IMR-90 (cell line): ENCODE results near the gene AAGAB. TPM values are rescaled to one million over a fixed set of nuclear protein-coding genes. Genes with fewer than 3 reads are reported as not detected.

ENCODE experiments used
- ATAC-seq: fragments of 200-7000 bp; cut with Tn5 transposase; 2 replicates; pipeline ENCODE4 v1.9.1; 2020; ENCODE audit warnings: low read depth, mild to moderate bottlenecking, moderate library complexity
- BruUV-seq: library from RNA; stranded (reverse); fragments of 400-500 nt; replicated peaks from 2 replicates; lab custom pipeline; 2021; lab: Mats Ljungman, UMichigan
- CTCF ChIA-PET: fragments of 300-600 bp; formaldehyde crosslinking; extraction: SDS; loops from one replicate; lab custom pipeline; 2021; ENCODE audit warnings: antibody characterized with exemption; lab: Yijun Ruan, JAX
- POLR2A ChIA-PET: fragments of 300-600 bp; sonication (Branson Sonifier 250); formaldehyde crosslinking; loops from one replicate; lab custom pipeline; 2022; ENCODE audit warnings: antibody characterized with exemption; ENCODE audit not compliant: unreplicated experiment; lab: Charles Lee
- DNase-seq: peaks from one replicate; pipeline ENCODE4 v3.0.0; 2013
- H2AFZ ChIP-seq: replicated peaks from 2 replicates; pipeline ENCODE3; 2013; ENCODE audit warnings: low read length, mild to moderate bottlenecking; ENCODE audit not compliant: poor library complexity
- H2AK5ac ChIP-seq: 2 replicates; pipeline ENCODE4 v1.6.1; 2013; ENCODE audit warnings: low read depth, low read length, inconsistent platforms
- H2AK9ac ChIP-seq: replicated peaks from 2 replicates; pipeline ENCODE3; 2013; ENCODE audit warnings: mild to moderate bottlenecking, low read depth, low read length, moderate library complexity; ENCODE audit not compliant: poor library complexity
- H2BK120ac ChIP-seq: 2 replicates; pipeline ENCODE4 v1.6.1; 2013; ENCODE audit warnings: low read depth, low read length, inconsistent platforms
- H2BK15ac ChIP-seq: 3 replicates; pipeline ENCODE4 v1.6.1; 2013; ENCODE audit warnings: low read depth, low read length, inconsistent platforms
- H2BK20ac ChIP-seq: 2 replicates; pipeline ENCODE4 v1.6.1; 2013; ENCODE audit warnings: low read depth, mild to moderate bottlenecking, inconsistent platforms, low read length, moderate library complexity
- H2BK5ac ChIP-seq: 2 replicates; pipeline ENCODE4 v1.6.1; 2013; ENCODE audit warnings: mild to moderate bottlenecking, low read depth, low read length, inconsistent platforms; ENCODE audit not compliant: poor library complexity, severe bottlenecking
- H3K14ac ChIP-seq: replicated peaks from 2 replicates; pipeline ENCODE4 v1.6.1; 2013; ENCODE audit warnings: low read depth, low read length, inconsistent platforms
- H3K18ac ChIP-seq: 2 replicates; pipeline ENCODE4 v1.6.1; 2013; ENCODE audit warnings: low read depth, low read length, control low read depth
- H3K23ac ChIP-seq: 2 replicates; pipeline ENCODE4 v1.6.1; 2013; ENCODE audit warnings: low read depth, low read length, inconsistent platforms
- H3K27ac ChIP-seq: 2 replicates; pipeline ENCODE4 v1.5.1; 2013; ENCODE audit warnings: mild to moderate bottlenecking, control low read depth, low read length; ENCODE audit not compliant: insufficient read depth
- H3K27me3 ChIP-seq: 2 replicates; pipeline ENCODE4 v1.6.1; 2013; ENCODE audit warnings: low read length; ENCODE audit not compliant: control insufficient read depth, insufficient read depth
- H3K36me3 ChIP-seq: 2 replicates; pipeline ENCODE4 v1.6.1; 2013; ENCODE audit warnings: low read length, mixed read lengths; ENCODE audit not compliant: control insufficient read depth, insufficient read depth
- H3K4ac ChIP-seq: 2 replicates; pipeline ENCODE4 v1.6.1; 2013; ENCODE audit warnings: low read depth, low read length, inconsistent platforms
- H3K4me1 ChIP-seq: 2 replicates; pipeline ENCODE4 v1.6.1; 2013; ENCODE audit warnings: low read length, mixed read lengths; ENCODE audit not compliant: control insufficient read depth, insufficient read depth
- H3K4me2 ChIP-seq: 2 replicates; pipeline ENCODE4 v1.6.1; 2013; ENCODE audit warnings: low read depth, mild to moderate bottlenecking, control low read depth, low read length, moderate library complexity
- H3K4me3 ChIP-seq: 2 replicates; pipeline ENCODE4 v1.5.1; 2013; ENCODE audit warnings: low read depth, mild to moderate bottlenecking, control low read depth, low read length, moderate library complexity; ENCODE audit not compliant: insufficient read depth
- H3K56ac ChIP-seq: 2 replicates; pipeline ENCODE4 v1.6.1; 2013; ENCODE audit warnings: low read length, inconsistent platforms; ENCODE audit not compliant: insufficient read depth; ENCODE audit errors: extremely low read depth
- H3K79me1 ChIP-seq, 2 experiments: 2 replicates each; pipeline ENCODE4 v1.6.1; 2013; ENCODE audit warnings: low read length in 2 of 2, inconsistent platforms in 1 of 2, low read depth in 1 of 2
- H3K9ac ChIP-seq: 2 replicates; pipeline ENCODE4 v1.6.1; 2013; ENCODE audit warnings: low read depth, low read length, control low read depth
- H3K9me1 ChIP-seq: 2 replicates; pipeline ENCODE4 v1.6.1; 2013; ENCODE audit warnings: low read length, inconsistent platforms; ENCODE audit not compliant: insufficient read depth
- H3K9me3 ChIP-seq: 2 replicates; pipeline ENCODE4 v1.6.1; 2013; ENCODE audit warnings: low read length; ENCODE audit not compliant: control insufficient read depth, insufficient read depth
- H4K20me1 ChIP-seq: 2 replicates; pipeline ENCODE4 v1.6.1; 2013; ENCODE audit warnings: low read length, inconsistent platforms; ENCODE audit not compliant: insufficient read depth
- H4K5ac ChIP-seq: 2 replicates; pipeline ENCODE4 v1.6.1; 2013; ENCODE audit warnings: mild to moderate bottlenecking, low read depth, low read length, control low read depth
- H4K8ac ChIP-seq, 2 experiments: 2 replicates each; pipeline ENCODE4 v1.6.1; 2013; ENCODE audit warnings: low read depth in 2 of 2, low read length in 2 of 2, control low read depth in 1 of 2, inconsistent platforms in 1 of 2
- H4K91ac ChIP-seq: 2 replicates; pipeline ENCODE4 v1.6.1; 2013; ENCODE audit warnings: low read depth, low read length, inconsistent platforms; ENCODE audit not compliant: insufficient read depth
- BHLHE40 ChIP-seq: fragments of 150-350 bp; IDR thresholded peaks from 2 replicates; pipeline ENCODE4 v1.6.1; 2016; ENCODE audit warnings: mild to moderate bottlenecking, low read depth, low read length
- MAZ ChIP-seq: IDR thresholded peaks from 2 replicates; pipeline ENCODE4 v1.6.1; 2012; ENCODE audit warnings: low read depth, mild to moderate bottlenecking, low read length, improper control_type of control experiment, moderate library complexity, borderline replicate concordance
- NFE2L2 ChIP-seq: fragments of 150-350 bp; IDR thresholded peaks from 2 replicates; pipeline ENCODE4 v1.6.1; 2016; ENCODE audit warnings: low read depth, mild to moderate bottlenecking, low read length
- POLR2A ChIP-seq: IDR thresholded peaks from 2 replicates; pipeline ENCODE4 v1.6.1; 2012; ENCODE audit warnings: mild to moderate bottlenecking, low read depth, low read length
- RAD21 ChIP-seq: IDR thresholded peaks from 2 replicates; pipeline ENCODE4 v1.6.1; 2012; ENCODE audit warnings: low read length, improper control_type of control experiment
- WGBS, 2 experiments: methylation state at CpG; one replicate each; pipeline versions ENCODE4 v1.1.5 to v1.1.7; 2013; ENCODE audit warnings: missing lambda C conversion rate in 2 of 2; ENCODE audit not compliant: insufficient read length in 1 of 2; ENCODE audit errors: extremely low coverage in 2 of 2; 5-methylcytosine and 5-hydroxymethylcytosine counted together
- dilution Hi-C: fragments of 300-500 bp; cut with HindIII; formaldehyde crosslinking; loops from one replicate; pipeline ENCODE4 v1.14.3; 2018; ENCODE audit warnings: low sequenced_read_pairs; ENCODE audit not compliant: unreplicated experiment
- in situ Hi-C: fragments of 300-500 bp; cut with MboI; formaldehyde crosslinking; loops from 3 replicates; pipeline ENCODE4 v1.14.3; 2019; ENCODE audit warnings: low sequenced_read_pairs, inconsistent platforms, mixed read lengths
- intact Hi-C: fragments of 100-400 bp; cut with micrococcal nuclease; formaldehyde crosslinking; loops from 2 replicates; pipeline ENCODE4 v1.10.0; 2022
- polyA plus RNA-seq, 3 experiments: library from polyadenylated mRNA; depleted of rRNA; stranded (reverse); fragments of >200 nt; gene quantifications; 2 replicates each; pipeline ENCODE4 v1.2.3, GENCODE V29; 2012; ENCODE audit warnings: low replicate concordance in 1 of 3
- total RNA-seq: library from RNA; depleted of rRNA; stranded (reverse); fragments of >200 nt; gene quantifications from 2 replicates; pipeline ENCODE4 v1.2.3, GENCODE V29; 2012
- TF ChIP-seq, protein P1 (sequence below): fragments of 150-350 bp; IDR thresholded peaks from 2 replicates; pipeline ENCODE4 v1.6.1; 2016; ENCODE audit warnings: low read depth, mild to moderate bottlenecking, low read length, moderate library complexity, borderline replicate concordance

Gene AAGAB
- total and polyA plus RNA-seq, 2 of the 4 experiments (the other 2 are of a cell fraction) = 26.1 to 69.7 TPM

- Histone ChIP-seq H3K4me3 (no peak overlapping the region), H2AFZ (no peak overlapping the region), H2BK5ac (peak overlapping the region; percentile 97), H2BK15ac (peak overlapping the region; percentile 29; the same call in 2 of the 3 replicates), H3K18ac (peak overlapping the region; percentile 68), H3K4me1 (peaks cover 76% of the 10 kb centered on the region), H3K14ac (peak overlapping the region; percentile 81), H3K27me3 (no peaks in the 10 kb centered on the region), H3K27ac (peak overlapping the region; percentile 78), H3K9ac (peak overlapping the region; percentile 34), H3K9me3 (no peaks in the 10 kb centered on the region), H4K5ac (peak overlapping the region; percentile 53), H3K4ac (peak overlapping the region; percentile 87), H3K23ac (peak overlapping the region; percentile 13; the same call in 1 of the 2 replicates), H3K79me1 (peaks cover 68 to 94% of the 10 kb centered on the region in 2 experiments), H2AK5ac (peak overlapping the region; percentile 86), H4K8ac (peak overlapping the region; percentile 69 to 74; a peak in 3 of 4 replicates), H3K36me3 (peaks cover 76% of the 10 kb centered on the region), H3K9me1 (peaks cover 65% of the 10 kb centered on the region), H4K20me1 (peaks cover 9% of the 10 kb centered on the region), H2BK20ac (peak overlapping the region; percentile 70), H2BK120ac (peak overlapping the region; percentile 85), H2AK9ac (peak overlapping the region; percentile 39), H4K91ac (peak overlapping the region; percentile 86), H3K56ac (no peak overlapping the region), H3K4me2 (no peak overlapping the region)
- POLR2A ChIA-PET = no interaction called here
- TF ChIP-seq POLR2A (0 out of 2 replicates have a peak, but pooled peaks have one; percentile 1), BHLHE40 (no peak), MAZ (no peak), NFE2L2 (no peak), RAD21 (no peak)
- TF ChIP-seq, protein P1, sequence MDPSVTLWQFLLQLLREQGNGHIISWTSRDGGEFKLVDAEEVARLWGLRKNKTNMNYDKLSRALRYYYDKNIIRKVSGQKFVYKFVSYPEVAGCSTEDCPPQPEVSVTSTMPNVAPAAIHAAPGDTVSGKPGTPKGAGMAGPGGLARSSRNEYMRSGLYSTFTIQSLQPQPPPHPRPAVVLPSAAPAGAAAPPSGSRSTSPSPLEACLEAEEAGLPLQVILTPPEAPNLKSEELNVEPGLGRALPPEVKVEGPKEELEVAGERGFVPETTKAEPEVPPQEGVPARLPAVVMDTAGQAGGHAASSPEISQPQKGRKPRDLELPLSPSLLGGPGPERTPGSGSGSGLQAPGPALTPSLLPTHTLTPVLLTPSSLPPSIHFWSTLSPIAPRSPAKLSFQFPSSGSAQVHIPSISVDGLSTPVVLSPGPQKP = no peak
- in situ Hi-C loops (loop anchor here (5.0 kb wide), 1 partner anchor 68 kb away; no protein-coding TSS in a partner anchor), intact Hi-C loops (no loop called here), dilution Hi-C loops (no loop called here)
- CTCF ChIA-PET = no interaction called here
- WGBS, 2 experiments = 68% methylated on average over 6 of the region's 9 CpGs; no CpG with 5 or more reads in 1 of the 2 experiments
- DNase-seq = peak; percentile 68
- no peak for ATAC-seq
- BruUV-seq = no TSS peak
Measured at GRCh38 chr15:67174864-67175573, 79.4 kb downstream of the AAGAB start.
